Activated CD8-positive, alpha-beta memory T cell treated with anti-CD3 and anti-CD28 coated beads, Interleukin-2, amount 50 U/mL, for 1 hour (primary cell): ENCODE results near the gene LRRC28.
"Not testable (repeated sequence)": the region's sequence is repeated elsewhere in the genome, so short reads cannot be mapped to it uniquely, and the experiment has no call there.

Experiments used
- DNase-seq: peaks from one replicate; pipeline ENCODE4 v3.0.0-alpha.2; 2020; ENCODE audit errors: extremely low read depth

Gene LRRC28

GRCh38 chr15:99250857-99251841, at the start of gene LRRC28:
TSS of gene LRRC28 (plus strand) at chr15:99251481. CDS start at chr15:99255958, 4,477 bp downstream.
- DNase-seq = peak; percentile 85

DNA sequence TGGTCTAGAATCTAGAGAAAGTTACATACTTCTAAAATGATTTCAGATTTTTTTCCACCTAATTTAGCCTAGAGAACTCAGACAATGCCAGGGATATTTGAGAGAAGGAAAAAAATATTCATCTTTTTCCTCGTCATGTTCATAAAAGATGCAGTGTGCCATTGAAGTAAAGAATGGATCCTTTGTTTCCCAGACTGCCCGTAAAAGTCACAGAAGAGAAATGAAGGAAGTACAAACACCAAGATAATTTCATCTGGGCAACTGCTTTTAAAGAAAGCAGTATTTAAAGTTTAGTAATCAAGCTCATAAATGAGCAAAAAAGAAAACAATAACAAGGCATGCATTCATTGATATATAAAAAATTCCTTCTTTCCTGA, 49.1 kb upstream of the LRRC28 start:
- no peak for DNase-seq

DNA sequence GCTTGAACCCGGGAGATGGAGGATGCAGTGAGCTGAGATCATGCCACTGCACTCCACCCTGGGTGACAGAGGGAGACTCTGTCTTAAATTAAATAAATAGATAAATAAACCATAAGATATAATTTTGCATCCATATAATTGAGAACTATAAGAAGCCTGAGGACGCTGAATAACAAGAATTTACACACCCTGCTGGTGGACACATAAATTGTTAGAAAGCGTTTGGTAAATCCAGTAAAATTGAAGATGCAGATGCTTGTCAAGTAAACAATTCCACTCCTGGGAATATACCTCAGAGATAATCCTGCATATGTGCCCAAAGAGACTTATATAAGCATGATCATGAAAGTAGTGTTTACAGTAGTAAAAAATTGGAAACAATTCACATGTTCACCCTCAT, 43.6 kb upstream of the LRRC28 start:
- no peak for DNase-seq

GRCh38 chr15:99209326-99209725, 42.0 kb upstream of the LRRC28 start:
- DNase-seq = no peak

DNA sequence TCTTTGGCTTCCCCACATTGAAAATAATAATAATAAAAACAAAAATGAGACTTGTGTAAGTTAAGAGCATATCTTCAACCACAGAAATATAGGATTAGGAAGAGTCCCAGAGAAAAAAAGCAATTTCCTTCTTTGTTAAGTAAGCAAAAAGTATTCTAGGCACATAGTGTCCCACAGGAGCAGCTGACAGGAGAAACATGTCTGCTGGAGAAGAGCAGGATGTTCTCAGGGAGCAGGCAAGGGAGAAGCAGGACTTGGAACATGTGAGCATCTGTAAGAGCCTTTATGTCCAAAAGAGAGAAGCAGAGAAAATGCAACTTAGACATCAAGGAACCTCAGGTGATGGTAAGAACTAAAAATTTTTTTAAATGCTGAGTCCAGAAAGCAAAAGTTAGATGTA, 40.9 kb upstream of the LRRC28 start:
- DNase-seq = no peak

- no peak for DNase-seq
These were observed 39.4 kb upstream of the LRRC28 start for GRCh38 chr15:99211926-99212325.

- no peak for DNase-seq
These were observed 38.9 kb upstream of the LRRC28 start for GRCh38 chr15:99212406-99212805.

- peak; percentile 1 for DNase-seq
These were observed 38.0 kb upstream of the LRRC28 start for GRCh38 chr15:99213187-99213811.

DNA sequence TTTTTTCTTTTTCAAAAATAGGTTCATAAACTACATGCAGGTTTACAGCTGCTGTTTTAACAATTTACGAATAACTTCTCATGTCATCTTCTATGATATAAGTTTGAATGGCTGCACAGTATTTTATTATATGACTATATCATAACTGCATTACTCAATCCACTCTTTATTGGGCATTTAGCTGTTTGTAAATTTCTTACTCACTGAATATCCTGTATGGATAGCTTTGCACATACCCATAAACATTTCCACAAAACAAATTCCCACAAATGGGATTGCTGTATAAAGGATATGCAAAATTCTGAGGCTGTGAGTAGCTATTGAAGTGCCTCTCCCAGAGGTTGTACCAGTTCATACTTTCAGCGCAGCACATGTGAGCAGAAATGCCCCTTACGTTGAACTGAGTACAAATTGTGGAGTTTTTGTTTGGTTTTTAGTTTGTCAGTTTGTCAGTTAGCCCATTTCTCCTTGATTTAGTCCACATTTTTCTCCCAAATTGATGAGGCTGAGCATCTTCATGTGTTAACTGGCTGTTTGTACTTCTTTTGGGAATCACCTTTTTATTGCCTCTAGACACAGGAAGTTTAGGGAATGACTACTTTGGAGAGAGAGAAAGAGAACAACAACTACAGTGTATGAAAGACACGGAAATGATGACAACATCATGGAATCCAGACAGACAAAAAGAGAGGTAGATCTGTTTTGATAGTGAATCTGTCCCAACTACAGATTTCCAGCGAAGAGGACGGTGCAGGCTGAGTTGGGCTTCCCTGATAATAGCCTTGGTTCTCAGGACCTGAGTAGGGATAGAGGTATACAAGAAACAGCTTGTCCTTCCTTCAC, 26.7 kb upstream of the LRRC28 start:
- no peak for DNase-seq

DNA sequence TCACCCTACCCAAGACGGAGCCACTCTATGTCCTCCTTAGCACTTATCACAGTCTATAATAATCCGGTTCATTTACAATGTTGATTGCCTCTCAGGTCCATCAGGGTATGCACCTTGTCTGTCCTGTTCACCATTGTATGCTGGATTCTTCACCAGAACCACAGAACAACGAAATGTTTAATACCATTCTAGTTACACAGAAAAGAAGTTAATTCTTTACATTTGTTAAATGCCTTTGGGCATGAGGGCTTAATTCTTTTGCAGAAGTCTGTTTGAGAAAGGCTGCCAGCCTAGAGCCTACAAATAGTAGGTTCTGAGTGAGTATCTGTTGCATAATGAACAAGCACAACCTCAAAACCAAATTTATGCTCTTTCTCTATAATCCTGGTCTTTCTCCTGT, 24.5 kb upstream of the LRRC28 start:
- DNase-seq = no peak

DNA sequence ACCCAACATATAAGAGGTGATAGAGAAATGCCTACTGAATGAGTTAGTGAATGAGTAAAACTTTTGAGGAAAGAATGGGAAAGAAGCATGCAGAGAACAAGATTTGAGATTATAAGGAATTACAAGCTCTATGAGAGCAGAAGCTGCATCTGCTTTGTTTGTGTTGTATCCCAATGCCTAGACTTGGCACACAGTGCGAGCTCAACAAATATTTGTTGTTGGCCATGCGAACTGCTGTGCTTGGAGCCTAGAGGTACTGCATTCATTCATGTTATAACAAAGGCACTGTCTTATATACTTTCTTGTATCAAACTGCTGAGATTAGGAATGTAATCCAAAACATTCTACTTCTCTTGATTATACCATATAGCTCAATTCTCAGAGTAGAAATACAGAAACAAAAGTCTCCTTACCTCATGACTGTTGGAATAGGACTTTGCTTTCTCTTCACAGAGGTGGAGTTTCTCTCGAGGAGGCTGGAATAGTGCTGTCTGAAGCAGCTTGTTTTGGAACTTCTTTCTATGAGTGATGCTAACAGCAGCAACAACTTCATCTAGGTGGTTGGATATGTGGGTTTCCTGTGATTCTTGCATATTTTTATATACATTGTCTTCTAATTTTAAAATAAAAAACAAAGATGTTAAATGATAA, 23.0 kb upstream of the LRRC28 start:
- no peak for DNase-seq

DNA sequence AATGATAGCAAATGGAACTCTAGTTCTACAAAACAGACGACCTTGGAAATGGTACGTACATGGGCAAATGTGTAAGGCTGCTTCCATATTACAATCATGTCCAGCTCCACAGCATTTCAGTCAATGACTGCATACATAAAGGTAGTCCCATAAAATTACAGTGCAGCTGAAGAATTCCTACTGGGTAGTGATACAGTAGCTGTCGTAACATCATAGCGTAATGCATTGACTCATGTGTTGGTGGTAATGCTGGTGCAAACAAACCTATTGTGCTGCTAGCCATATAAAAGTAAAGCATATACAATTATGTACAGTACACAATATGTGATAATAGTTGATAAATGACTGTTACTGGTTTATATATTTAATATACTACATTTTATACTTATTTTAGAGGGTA, 20.4 kb upstream of the LRRC28 start:
- DNase-seq = no peak

DNA sequence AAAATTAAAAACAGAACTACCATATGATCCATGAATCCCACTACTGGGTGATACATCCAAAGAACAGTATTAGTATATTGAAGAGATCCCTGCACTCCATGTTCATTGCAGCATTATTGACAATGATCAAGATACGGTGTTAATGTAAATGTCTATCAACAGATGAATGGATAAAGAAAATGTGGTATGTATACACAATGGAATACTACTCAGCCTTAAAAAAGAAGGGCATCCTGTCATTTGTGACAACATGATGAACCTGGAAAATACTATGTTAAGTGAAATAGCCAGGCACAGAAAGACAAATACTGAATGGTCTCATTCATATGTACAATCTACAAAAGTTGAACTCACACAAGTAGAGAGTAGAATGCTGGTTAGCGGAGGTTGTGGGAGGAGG, 18.5 kb upstream of the LRRC28 start:
- DNase-seq = no peak

- DNase-seq = not testable (repeated sequence)
These were observed 17.1 kb upstream of the LRRC28 start for GRCh38 chr15:99234160-99234559.

DNA sequence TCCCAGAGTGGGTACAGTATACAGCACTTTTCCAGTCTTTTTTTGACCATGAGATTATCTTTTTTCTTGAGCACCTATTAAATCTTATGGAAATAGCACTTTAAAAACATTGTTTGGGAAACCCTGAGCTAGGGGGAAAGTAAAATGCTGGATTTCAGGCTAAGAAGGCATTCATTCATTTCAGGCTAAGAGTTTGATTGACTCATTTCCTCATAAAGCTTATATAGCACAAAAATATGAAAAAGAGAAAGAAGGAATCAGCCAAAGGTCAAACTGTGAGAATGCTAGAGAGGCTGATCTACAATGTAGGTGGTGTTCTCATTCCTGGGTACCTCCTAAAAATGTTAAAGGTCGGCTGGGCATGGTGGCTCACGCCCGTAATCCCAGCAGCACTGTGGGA, 12.4 kb upstream of the LRRC28 start:
- DNase-seq = no peak

DNA sequence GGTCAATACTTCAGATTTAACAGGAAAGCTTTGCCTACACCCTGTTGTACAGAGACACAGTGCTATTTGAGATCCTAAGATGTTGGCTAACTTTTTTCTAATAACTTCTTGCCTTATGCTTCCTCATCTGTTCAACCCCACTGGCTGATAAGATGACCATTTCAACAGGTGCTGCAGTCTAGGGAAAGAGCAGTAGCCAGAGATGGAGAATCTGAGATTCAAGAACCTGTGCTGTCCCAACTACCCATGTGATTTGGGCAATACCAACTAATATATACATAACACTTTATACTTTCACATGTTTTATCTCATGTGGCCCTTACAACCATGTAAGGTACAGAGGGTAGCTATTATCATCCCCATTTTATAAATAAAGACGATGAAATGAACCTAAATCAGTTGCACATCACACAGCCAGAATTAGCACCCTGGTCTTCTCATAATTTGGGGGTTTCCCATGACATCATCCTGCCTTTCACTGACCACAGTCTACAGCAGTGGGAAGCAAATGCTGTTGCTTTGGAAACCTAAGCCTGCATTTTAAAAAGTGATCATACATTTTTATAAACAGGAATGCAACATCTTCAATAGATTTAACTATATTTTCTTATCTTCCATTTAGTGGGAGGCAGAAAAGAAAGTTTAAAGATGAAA, 11.6 kb upstream of the LRRC28 start:
- DNase-seq = no peak

GRCh38 chr15:99241752-99242151, 9.5 kb upstream of the LRRC28 start:
- DNase-seq = no peak

GRCh38 chr15:99244306-99244705, 7.0 kb upstream of the LRRC28 start:
- no peak for DNase-seq

- no peak for DNase-seq
These were observed 4.2 kb upstream of the LRRC28 start for GRCh38 chr15:99247062-99247461.

- no peak for DNase-seq
These were observed 3.1 kb upstream of the LRRC28 start for GRCh38 chr15:99248000-99248715.
